K562 (cell line): ENCODE measurements around the gene LARP4B.

Source experiments
- DDX20 ChIP-seq: fragments of 450-650 bp; IDR thresholded peaks from 2 replicates; pipeline ENCODE4 v1.6.1; 2016; ENCODE audit warnings: missing genetic modification characterization, low read depth, mild to moderate bottlenecking, missing compliant biosample characterization, moderate library complexity
- FOXP1 ChIP-seq: sonication (generic); formaldehyde crosslinking; IDR thresholded peaks from 2 replicates; pipeline ENCODE4 v1.8.0; 2022; ENCODE audit warnings: mild to moderate bottlenecking, missing genetic modification reagents
- GTF2F1 ChIP-seq: IDR thresholded peaks from 2 replicates; pipeline ENCODE4 v1.6.1; 2011; ENCODE audit warnings: low read depth, low read length, improper control_type of control experiment
- KAT7 ChIP-seq: sonication (generic); formaldehyde crosslinking; IDR thresholded peaks from 2 replicates; pipeline ENCODE4 v1.8.0; 2022; ENCODE audit warnings: missing genetic modification reagents, mild to moderate bottlenecking, borderline replicate concordance
- POLR2A ChIP-seq: fragments of 450-650 bp; conservative IDR thresholded peaks from 2 replicates; pipeline ENCODE4 v1.6.1; 2016

GRCh38 chr10:867807-868206 lies 63.7 kb downstream of the LARP4B start:
- TF ChIP-seq FOXP1 (CRISPR knock-in tag) (no peak), POLR2A (no peak), GTF2F1 (no peak), KAT7 (CRISPR knock-in tag) (no peak), DDX20 (tag) (no peak)
